ENCODE results near the gene ANO3.

The ANO3 gene

GRCh38 chr11:26703411-26704191 lies 371.7 kb downstream of the ANO3 start:
- TF ChIP-seq CTCF (IDR thresholded peaks at IDR 0.05; ENCODE audit: control insufficient read depth, extremely low read depth, insufficient read depth): no peak
- H3K4me3 ChIP-seq (ENCODE audit: low read depth, low read length): no peak overlapping the region
- DNase-seq (ENCODE audit: low read depth): no peak

- no peak for DNase-seq (ENCODE audit: low read depth)
- no peak overlapping the region for H3K4me3 ChIP-seq (ENCODE audit: low read depth, low read length)
- TF ChIP-seq CTCF (IDR thresholded peaks at IDR 0.05; ENCODE audit: control insufficient read depth, extremely low read depth, insufficient read depth): no peak
Observed at GRCh38 chr11:26704249-26704648, 372.3 kb downstream of the ANO3 start.

GRCh38 chr11:26706181-26706580 lies 374.3 kb downstream of the ANO3 start:
- no peak overlapping the region for H3K4me3 ChIP-seq (ENCODE audit: low read depth, low read length)
- DNase-seq (ENCODE audit: low read depth): no peak
- no peak for TF ChIP-seq CTCF (IDR thresholded peaks at IDR 0.05; ENCODE audit: control insufficient read depth, extremely low read depth, insufficient read depth)

GRCh38 chr11:26708736-26709456 lies 377.0 kb downstream of the ANO3 start:
- no peak overlapping the region for H3K4me3 ChIP-seq (ENCODE audit: low read depth, low read length)
- DNase-seq (ENCODE audit: low read depth): no peak
- TF ChIP-seq CTCF (IDR thresholded peaks at IDR 0.05; ENCODE audit: control insufficient read depth, extremely low read depth, insufficient read depth): no peak

- DNase-seq (ENCODE audit: low read depth): no peak
- no peak overlapping the region for H3K4me3 ChIP-seq (ENCODE audit: low read depth, low read length)
- TF ChIP-seq CTCF (IDR thresholded peaks at IDR 0.05; ENCODE audit: control insufficient read depth, extremely low read depth, insufficient read depth): no peak
Observed at GRCh38 chr11:26710489-26710888, 378.6 kb downstream of the ANO3 start.

- no peak overlapping the region for H3K4me3 ChIP-seq (ENCODE audit: low read depth, low read length)
- no peak for DNase-seq (ENCODE audit: low read depth)
- TF ChIP-seq CTCF (IDR thresholded peaks at IDR 0.05; ENCODE audit: control insufficient read depth, extremely low read depth, insufficient read depth): no peak
Observed at GRCh38 chr11:26712497-26712896, 380.6 kb downstream of the ANO3 start.
